NCI-H2196 (cell line): ENCODE results near the gene UBFD1.
"Not testable (repeated sequence)": the region's sequence is repeated elsewhere in the genome, so short reads cannot be mapped to it uniquely, and the experiment has no call there.

Experiments used
- DNase-seq: peaks from one replicate; lab custom pipeline; 2025; ENCODE audit not compliant: unreplicated experiment; lab: John Stamatoyannopoulos, UW

The UBFD1 gene

DNA sequence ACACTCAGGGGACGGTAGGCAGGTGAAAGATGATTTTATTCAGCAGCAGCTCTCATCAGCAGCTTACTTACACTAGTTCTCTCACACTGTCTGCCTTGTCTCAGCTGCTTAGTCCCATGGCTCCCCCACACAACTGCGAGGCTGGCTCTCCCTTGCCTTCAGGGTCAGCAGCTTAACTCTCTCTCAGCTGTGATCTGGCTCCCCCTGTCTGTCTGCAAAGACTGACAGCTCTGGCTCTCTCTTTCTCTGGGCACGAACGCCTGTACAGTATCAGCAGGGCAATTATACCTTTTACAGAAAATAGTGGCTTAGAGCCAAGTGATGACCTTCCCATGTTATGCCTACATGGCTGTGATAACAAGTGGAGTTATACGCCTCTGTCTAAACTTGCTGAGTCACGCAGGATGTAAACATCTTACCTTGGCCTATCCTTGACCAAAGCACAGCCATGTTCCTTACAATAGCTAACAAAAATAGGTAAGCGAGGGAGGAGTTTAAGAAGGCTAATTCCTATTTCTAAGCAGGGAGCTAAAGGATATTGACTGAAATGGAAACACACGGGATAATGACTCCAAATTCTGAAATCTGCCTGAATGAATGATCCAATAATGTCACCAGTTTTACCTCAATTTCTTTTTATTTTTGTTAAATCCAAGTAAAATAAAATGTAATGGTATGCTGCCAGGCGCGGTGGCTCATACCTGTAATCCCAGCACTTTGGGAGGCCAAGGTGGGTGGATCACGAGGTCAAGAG lies 39.7 kb downstream of the UBFD1 start:
- DNase-seq: no peak

DNA sequence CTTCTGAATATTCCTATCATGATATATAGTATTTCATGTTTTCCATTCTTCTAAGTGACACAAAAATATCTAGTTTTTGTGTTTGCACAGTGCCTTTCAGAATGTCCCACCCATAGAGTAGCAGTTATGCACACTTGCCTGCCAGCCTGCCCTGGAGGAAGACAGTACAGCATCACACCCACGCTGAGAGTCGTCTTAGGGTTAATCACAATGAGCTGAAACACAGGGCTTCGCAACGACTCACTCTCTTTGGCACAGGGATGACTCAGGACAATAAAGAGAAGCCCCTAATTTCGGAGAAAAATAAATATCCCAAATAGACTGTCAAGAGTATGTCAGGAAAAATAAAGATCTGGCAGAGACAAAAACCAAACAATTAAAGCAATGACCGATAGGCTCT lies 50.2 kb downstream of the UBFD1 start:
- no peak for DNase-seq

DNA sequence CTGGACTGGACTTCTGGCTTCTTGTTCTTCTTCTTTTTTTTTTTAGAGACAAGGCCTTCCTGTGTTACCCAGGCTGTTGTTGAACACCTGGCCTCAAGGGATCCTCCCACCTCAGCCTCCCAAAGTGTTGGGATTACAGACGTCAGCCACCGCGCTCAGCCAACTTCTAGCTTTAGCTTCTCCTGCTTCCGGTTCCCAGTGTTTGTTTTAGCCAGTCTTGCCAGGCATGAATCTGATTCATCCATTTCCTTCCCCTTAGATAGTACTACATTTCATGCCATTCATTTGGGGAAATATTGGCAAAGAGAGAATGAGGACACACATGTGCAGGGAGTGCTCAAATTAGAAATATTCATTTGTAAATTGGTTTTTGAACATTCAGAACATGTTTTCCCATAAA lies 50.7 kb downstream of the UBFD1 start:
- DNase-seq: no peak

DNA sequence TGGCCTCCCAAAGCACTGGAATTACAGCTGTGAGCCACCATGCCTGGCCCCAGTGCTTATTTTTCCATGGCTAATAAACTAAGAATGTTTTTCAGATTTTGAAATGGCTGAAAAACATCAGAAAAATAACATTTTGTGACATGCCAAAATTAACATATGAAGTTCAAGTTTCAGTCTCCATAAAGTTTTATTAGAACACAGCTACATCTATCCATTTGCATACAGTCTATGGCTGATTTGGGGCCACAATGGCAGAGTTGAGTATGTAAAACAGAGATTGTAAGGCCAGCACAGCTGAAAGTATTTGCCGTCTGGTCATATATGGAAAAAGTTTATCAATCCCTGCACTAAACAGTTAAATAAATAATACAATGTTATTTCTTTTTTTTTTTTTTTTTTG lies 52.4 kb downstream of the UBFD1 start:
- DNase-seq: no peak

DNA sequence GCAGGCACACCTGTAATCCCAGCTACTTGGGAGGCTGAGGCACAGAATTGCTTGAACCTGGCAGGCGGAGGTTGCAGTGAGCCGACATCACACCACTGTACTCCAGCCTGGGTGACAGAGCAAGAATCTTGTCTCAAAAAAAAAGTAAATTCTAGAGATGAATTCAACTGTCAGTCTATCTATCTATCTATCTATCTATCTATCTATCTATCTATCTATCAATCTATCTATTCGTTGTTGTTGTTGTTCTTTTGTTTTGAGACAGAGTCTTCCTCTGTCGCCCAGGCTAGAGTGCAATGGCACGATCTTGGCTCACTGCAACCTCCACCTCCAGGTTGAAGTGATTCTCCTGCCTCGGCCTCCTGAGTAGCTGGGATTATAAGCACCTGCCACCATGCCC lies 53.4 kb downstream of the UBFD1 start:
- DNase-seq: not testable (repeated sequence)

GRCh38 chr16:23611936-23612335 lies 54.4 kb downstream of the UBFD1 start:
- DNase-seq: no peak

GRCh38 chr16:23615805-23616204 lies 58.3 kb downstream of the UBFD1 start:
- no peak for DNase-seq
